GM23338 (cell line): ENCODE results near the gene CXADR. TPM values are rescaled to one million over a fixed set of nuclear protein-coding genes. Genes with fewer than 3 reads are reported as not detected.

Source experiments
- ATAC-seq: fragments of 200-7000 bp; cut with Tn5 transposase; 3 replicates; pipeline ENCODE4 v1.9.1; 2020
- DNase-seq: peaks from one replicate; pipeline ENCODE4 v3.0.0-alpha.2; 2015; ENCODE audit warnings: low spot score
- H2AFZ ChIP-seq: fragments of 200-600 bp; sonication (generic); 2 replicates; pipeline ENCODE4 v1.8.0; 2016; ENCODE audit warnings: antibody characterized with exemption, mild to moderate bottlenecking, moderate library complexity
- H3F3A ChIP-seq: fragments of 200-600 bp; sonication (generic); replicated peaks from 2 replicates; pipeline ENCODE4 v1.8.0; 2017; ENCODE audit warnings: antibody characterized with exemption, mixed run types, low read depth
- H3K27ac ChIP-seq: fragments of 200-600 bp; sonication (generic); 2 replicates; pipeline ENCODE4 v1.6.1; 2016; ENCODE audit warnings: low read depth
- H3K27me3 ChIP-seq: fragments of 200-600 bp; sonication (generic); 2 replicates; pipeline ENCODE4 v1.8.0; 2016; ENCODE audit warnings: mild to moderate bottlenecking, mixed run types, moderate library complexity; ENCODE audit not compliant: insufficient read depth
- H3K36me3 ChIP-seq: fragments of 200-600 bp; sonication (generic); 2 replicates; pipeline ENCODE4 v1.8.0; 2016; ENCODE audit warnings: mild to moderate bottlenecking; ENCODE audit not compliant: insufficient read depth
- H3K4me1 ChIP-seq: fragments of 200-600 bp; sonication (generic); 2 replicates; pipeline ENCODE4 v1.8.0; 2016; ENCODE audit warnings: mild to moderate bottlenecking, moderate library complexity; ENCODE audit not compliant: insufficient read depth
- H3K4me2 ChIP-seq: fragments of 200-600 bp; sonication (generic); 2 replicates; pipeline ENCODE4 v1.7.1; 2017; ENCODE audit warnings: mixed run types
- H3K4me3 ChIP-seq: fragments of 200-600 bp; sonication (generic); 2 replicates; pipeline ENCODE4 v1.6.1; 2016; ENCODE audit warnings: mixed run types
- H3K79me2 ChIP-seq: fragments of 200-600 bp; sonication (generic); replicated peaks from 2 replicates; pipeline ENCODE4 v1.8.0; 2017; ENCODE audit warnings: mild to moderate bottlenecking; ENCODE audit not compliant: insufficient read depth
- H3K9me2 ChIP-seq: fragments of 200-600 bp; sonication (generic); 2 replicates; pipeline ENCODE4 v1.8.0; 2017; ENCODE audit not compliant: insufficient read depth
- H4K20me1 ChIP-seq: fragments of 200-600 bp; sonication (generic); replicated peaks from 2 replicates; pipeline ENCODE4 v1.8.0; 2017; ENCODE audit warnings: mild to moderate bottlenecking; ENCODE audit not compliant: insufficient read depth
- H3K27ac Mint-ChIP-seq: 2 replicates; pipeline ENCODE4 v1.8.0; 2020; ENCODE audit warnings: inconsistent platforms, mild to moderate bottlenecking, moderate library complexity, mixed read lengths
- H3K27me3 Mint-ChIP-seq: 3 replicates; pipeline ENCODE4 v1.8.0; 2022; ENCODE audit warnings: low read depth, mild to moderate bottlenecking, moderate library complexity, mixed read lengths, inconsistent platforms; ENCODE audit not compliant: insufficient read depth, poor library complexity
- H3K36me3 Mint-ChIP-seq: 3 replicates; pipeline ENCODE4 v1.8.0; 2021; ENCODE audit warnings: low read depth, mild to moderate bottlenecking, inconsistent platforms, moderate library complexity, mixed read lengths
- H3K4me1 Mint-ChIP-seq: 3 replicates; pipeline ENCODE4 v1.8.0; 2020; ENCODE audit warnings: mild to moderate bottlenecking, inconsistent platforms, mixed read lengths
- H3K4me3 Mint-ChIP-seq: 3 replicates; pipeline ENCODE4 v1.8.0; 2021; ENCODE audit warnings: moderate library complexity, mild to moderate bottlenecking, inconsistent platforms, mixed read lengths
- H3K9me3 Mint-ChIP-seq: 3 replicates; pipeline ENCODE4 v1.8.0; 2020; ENCODE audit warnings: moderate library complexity, mild to moderate bottlenecking, inconsistent platforms, mixed read lengths
- CREB1 ChIP-seq: fragments of 250-450 bp; sonication (Bioruptor Pico); IDR thresholded peaks from 2 replicates; pipeline ENCODE4 v1.5.0; 2020; ENCODE audit warnings: low read depth, mild to moderate bottlenecking, moderate library complexity
- ETS1 ChIP-seq: IDR thresholded peaks from 2 replicates; pipeline ENCODE4 v1.6.1; 2016; ENCODE audit warnings: antibody characterized with exemption
- EZH2 ChIP-seq: fragments of 200-600 bp; sonication (generic); IDR thresholded peaks from one replicate; pipeline ENCODE4 v1.8.0; 2017; ENCODE audit warnings: antibody characterized with exemption, mild to moderate bottlenecking, low read depth; ENCODE audit not compliant: unreplicated experiment
- EZH2phosphoT487 ChIP-seq: fragments of 200-600 bp; sonication (generic); IDR thresholded peaks from one replicate; pipeline ENCODE4 v1.8.1; 2018; ENCODE audit warnings: antibody characterized with exemption; ENCODE audit not compliant: unreplicated experiment
- JUNB ChIP-seq: IDR thresholded peaks from one replicate; pipeline ENCODE4 v1.6.1; 2016; ENCODE audit warnings: antibody characterized with exemption; ENCODE audit not compliant: unreplicated experiment
- NANOG ChIP-seq: IDR thresholded peaks from 2 replicates; pipeline ENCODE4 v1.6.1; 2016; ENCODE audit warnings: antibody characterized with exemption, borderline replicate concordance
- POLR2AphosphoS5 ChIP-seq: IDR thresholded peaks from 2 replicates; pipeline ENCODE4 v1.6.1; 2016; ENCODE audit warnings: antibody characterized with exemption, low read depth
- STAT1 ChIP-seq: IDR thresholded peaks from one replicate; pipeline ENCODE4 v1.6.1; 2016; ENCODE audit warnings: antibody characterized with exemption; ENCODE audit not compliant: unreplicated experiment
- ZNF114 ChIP-seq: fragments of 250-450 bp; sonication (Bioruptor Pico); IDR thresholded peaks from 2 replicates; pipeline ENCODE4 v1.5.0; 2020; ENCODE audit warnings: mild to moderate bottlenecking, moderate library complexity
- ZNF331 ChIP-seq: fragments of 250-450 bp; sonication (Bioruptor Pico); IDR thresholded peaks from 2 replicates; pipeline ENCODE4 v1.5.0; 2020; ENCODE audit warnings: low read depth, mild to moderate bottlenecking, moderate library complexity
- polyA plus RNA-seq: library from polyadenylated mRNA; unstranded; fragments of >200 nt; fragmentation: Nextera tagmentation; extraction: Ambion mirVana; gene quantifications from 2 replicates; pipeline ENCODE4 v1.2.1, GENCODE V29; 2016
- total RNA-seq: library from RNA; depleted of rRNA; stranded (reverse); fragments of >200 nt; shearing (Covaris generic); gene quantifications from 2 replicates; pipeline ENCODE4 v1.2.3, GENCODE V29; 2014
- TF ChIP-seq, protein P1 (sequence below): IDR thresholded peaks from one replicate; pipeline ENCODE4 v1.6.1; 2018; ENCODE audit warnings: antibody characterized with exemption; ENCODE audit not compliant: unreplicated experiment
- TF ChIP-seq, protein P2 (sequence below): fragments of 250-450 bp; sonication (Bioruptor Pico); IDR thresholded peaks from 2 replicates; pipeline ENCODE4 v1.5.0; 2020; ENCODE audit warnings: mild to moderate bottlenecking, moderate library complexity
- TF ChIP-seq, protein P3 (sequence below), 2 experiments: fragments of 200-600 bp in 1 of 2; sonication (generic) in 1 of 2; conservative IDR thresholded peaks; 2 replicates each; pipeline versions ENCODE4 v1.5.1 to v1.6.1; 2016 to 2017; ENCODE audit warnings: antibody characterized with exemption in 2 of 2, low read depth in 2 of 2, mild to moderate bottlenecking in 2 of 2, moderate library complexity in 1 of 2

CXADR gene
- total and polyA plus RNA-seq, 2 experiments from 2014 or later: 126 to 207 TPM

DNA sequence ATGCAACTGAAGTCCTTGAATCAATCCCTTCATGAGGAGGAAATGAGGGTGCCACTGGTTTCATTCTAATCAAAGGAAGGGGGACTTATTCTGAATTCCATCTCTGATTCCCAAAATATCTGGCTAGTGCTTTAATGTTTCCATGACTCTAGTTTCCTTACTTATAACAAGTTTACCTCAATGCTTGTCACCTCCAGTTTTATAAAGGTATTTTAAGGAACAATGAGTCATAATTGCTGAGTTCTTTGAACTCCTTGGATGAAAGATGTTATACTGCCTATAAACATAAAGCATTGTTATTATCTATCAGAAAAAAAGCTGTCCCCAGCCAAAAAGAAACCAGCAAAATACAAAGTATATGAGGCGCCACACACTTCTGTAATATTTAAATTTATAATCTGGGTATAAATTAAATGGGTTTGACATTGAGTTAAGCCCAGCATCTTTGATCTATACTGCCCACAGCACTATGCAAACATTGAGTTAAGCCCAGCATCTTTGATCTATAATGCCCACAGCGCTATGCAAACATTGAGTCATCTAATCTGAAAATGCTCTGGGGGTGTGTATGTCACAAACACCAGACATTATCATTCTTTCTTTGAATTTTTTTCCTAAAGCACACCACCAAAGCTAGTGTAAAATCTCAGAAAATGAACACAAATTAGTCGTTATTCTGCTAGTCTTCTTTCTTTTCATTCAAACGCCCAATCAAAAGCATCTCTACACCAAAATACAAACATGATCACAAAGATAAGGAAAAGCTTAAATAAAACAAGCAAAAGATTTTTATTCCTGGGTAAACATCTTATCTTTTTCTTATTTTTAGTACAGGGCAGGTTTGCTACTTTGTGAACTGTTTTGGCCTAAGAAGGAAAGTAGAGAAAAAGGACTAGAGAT, 11.5 kb upstream of the CXADR start:
- H3F3A ChIP-seq: no peaks in the 10 kb centered on the region
- no peak for TF ChIP-seq NANOG
- no peak for TF ChIP-seq ZNF331 (CRISPR knock-in tag)
- no peak for TF ChIP-seq ETS1
- no peak for TF ChIP-seq JUNB
- TF ChIP-seq STAT1: no peak
- no peak for TF ChIP-seq POLR2AphosphoS5
- TF ChIP-seq, protein P1, sequence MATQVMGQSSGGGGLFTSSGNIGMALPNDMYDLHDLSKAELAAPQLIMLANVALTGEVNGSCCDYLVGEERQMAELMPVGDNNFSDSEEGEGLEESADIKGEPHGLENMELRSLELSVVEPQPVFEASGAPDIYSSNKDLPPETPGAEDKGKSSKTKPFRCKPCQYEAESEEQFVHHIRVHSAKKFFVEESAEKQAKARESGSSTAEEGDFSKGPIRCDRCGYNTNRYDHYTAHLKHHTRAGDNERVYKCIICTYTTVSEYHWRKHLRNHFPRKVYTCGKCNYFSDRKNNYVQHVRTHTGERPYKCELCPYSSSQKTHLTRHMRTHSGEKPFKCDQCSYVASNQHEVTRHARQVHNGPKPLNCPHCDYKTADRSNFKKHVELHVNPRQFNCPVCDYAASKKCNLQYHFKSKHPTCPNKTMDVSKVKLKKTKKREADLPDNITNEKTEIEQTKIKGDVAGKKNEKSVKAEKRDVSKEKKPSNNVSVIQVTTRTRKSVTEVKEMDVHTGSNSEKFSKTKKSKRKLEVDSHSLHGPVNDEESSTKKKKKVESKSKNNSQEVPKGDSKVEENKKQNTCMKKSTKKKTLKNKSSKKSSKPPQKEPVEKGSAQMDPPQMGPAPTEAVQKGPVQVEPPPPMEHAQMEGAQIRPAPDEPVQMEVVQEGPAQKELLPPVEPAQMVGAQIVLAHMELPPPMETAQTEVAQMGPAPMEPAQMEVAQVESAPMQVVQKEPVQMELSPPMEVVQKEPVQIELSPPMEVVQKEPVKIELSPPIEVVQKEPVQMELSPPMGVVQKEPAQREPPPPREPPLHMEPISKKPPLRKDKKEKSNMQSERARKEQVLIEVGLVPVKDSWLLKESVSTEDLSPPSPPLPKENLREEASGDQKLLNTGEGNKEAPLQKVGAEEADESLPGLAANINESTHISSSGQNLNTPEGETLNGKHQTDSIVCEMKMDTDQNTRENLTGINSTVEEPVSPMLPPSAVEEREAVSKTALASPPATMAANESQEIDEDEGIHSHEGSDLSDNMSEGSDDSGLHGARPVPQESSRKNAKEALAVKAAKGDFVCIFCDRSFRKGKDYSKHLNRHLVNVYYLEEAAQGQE: no peak
- TF ChIP-seq, protein P2, sequence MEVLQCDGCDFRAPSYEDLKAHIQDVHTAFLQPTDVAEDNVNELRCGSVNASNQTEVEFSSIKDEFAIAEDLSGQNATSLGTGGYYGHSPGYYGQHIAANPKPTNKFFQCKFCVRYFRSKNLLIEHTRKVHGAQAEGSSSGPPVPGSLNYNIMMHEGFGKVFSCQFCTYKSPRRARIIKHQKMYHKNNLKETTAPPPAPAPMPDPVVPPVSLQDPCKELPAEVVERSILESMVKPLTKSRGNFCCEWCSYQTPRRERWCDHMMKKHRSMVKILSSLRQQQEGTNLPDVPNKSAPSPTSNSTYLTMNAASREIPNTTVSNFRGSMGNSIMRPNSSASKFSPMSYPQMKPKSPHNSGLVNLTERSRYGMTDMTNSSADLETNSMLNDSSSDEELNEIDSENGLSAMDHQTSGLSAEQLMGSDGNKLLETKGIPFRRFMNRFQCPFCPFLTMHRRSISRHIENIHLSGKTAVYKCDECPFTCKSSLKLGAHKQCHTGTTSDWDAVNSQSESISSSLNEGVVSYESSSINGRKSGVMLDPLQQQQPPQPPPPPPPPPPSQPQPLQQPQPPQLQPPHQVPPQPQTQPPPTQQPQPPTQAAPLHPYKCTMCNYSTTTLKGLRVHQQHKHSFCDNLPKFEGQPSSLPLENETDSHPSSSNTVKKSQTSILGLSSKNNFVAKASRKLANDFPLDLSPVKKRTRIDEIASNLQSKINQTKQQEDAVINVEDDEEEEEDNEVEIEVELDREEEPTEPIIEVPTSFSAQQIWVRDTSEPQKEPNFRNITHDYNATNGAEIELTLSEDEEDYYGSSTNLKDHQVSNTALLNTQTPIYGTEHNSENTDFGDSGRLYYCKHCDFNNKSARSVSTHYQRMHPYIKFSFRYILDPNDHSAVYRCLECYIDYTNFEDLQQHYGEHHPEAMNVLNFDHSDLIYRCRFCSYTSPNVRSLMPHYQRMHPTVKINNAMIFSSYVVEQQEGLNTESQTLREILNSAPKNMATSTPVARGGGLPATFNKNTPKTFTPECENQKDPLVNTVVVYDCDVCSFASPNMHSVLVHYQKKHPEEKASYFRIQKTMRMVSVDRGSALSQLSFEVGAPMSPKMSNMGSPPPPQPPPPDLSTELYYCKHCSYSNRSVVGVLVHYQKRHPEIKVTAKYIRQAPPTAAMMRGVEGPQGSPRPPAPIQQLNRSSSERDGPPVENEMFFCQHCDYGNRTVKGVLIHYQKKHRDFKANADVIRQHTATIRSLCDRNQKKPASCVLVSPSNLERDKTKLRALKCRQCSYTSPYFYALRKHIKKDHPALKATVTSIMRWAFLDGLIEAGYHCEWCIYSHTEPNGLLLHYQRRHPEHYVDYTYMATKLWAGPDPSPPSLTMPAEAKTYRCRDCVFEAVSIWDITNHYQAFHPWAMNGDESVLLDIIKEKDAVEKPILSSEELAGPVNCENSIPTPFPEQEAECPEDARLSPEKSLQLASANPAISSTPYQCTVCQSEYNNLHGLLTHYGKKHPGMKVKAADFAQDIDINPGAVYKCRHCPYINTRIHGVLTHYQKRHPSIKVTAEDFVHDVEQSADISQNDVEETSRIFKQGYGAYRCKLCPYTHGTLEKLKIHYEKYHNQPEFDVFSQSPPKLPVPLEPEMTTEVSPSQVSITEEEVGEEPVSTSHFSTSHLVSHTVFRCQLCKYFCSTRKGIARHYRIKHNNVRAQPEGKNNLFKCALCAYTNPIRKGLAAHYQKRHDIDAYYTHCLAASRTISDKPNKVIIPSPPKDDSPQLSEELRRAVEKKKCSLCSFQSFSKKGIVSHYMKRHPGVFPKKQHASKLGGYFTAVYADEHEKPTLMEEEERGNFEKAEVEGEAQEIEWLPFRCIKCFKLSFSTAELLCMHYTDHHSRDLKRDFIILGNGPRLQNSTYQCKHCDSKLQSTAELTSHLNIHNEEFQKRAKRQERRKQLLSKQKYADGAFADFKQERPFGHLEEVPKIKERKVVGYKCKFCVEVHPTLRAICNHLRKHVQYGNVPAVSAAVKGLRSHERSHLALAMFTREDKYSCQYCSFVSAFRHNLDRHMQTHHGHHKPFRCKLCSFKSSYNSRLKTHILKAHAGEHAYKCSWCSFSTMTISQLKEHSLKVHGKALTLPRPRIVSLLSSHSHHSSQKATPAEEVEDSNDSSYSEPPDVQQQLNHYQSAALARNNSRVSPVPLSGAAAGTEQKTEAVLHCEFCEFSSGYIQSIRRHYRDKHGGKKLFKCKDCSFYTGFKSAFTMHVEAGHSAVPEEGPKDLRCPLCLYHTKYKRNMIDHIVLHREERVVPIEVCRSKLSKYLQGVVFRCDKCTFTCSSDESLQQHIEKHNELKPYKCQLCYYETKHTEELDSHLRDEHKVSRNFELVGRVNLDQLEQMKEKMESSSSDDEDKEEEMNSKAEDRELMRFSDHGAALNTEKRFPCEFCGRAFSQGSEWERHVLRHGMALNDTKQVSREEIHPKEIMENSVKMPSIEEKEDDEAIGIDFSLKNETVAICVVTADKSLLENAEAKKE (CRISPR knock-in tag): no peak
- TF ChIP-seq EZH2: no peak
- TF ChIP-seq, protein P3, sequence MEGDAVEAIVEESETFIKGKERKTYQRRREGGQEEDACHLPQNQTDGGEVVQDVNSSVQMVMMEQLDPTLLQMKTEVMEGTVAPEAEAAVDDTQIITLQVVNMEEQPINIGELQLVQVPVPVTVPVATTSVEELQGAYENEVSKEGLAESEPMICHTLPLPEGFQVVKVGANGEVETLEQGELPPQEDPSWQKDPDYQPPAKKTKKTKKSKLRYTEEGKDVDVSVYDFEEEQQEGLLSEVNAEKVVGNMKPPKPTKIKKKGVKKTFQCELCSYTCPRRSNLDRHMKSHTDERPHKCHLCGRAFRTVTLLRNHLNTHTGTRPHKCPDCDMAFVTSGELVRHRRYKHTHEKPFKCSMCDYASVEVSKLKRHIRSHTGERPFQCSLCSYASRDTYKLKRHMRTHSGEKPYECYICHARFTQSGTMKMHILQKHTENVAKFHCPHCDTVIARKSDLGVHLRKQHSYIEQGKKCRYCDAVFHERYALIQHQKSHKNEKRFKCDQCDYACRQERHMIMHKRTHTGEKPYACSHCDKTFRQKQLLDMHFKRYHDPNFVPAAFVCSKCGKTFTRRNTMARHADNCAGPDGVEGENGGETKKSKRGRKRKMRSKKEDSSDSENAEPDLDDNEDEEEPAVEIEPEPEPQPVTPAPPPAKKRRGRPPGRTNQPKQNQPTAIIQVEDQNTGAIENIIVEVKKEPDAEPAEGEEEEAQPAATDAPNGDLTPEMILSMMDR (conservative IDR thresholded peaks at IDR 0.05; ENCODE audit: low read depth in 2 of 2): no peak
- no peak for TF ChIP-seq EZH2phosphoT487
- TF ChIP-seq ZNF114 (CRISPR knock-in tag): no peak
- TF ChIP-seq CREB1: no peak
- peaks cover 10% of the 10 kb centered on the region; the same call in 2 of the 3 replicates for H3K9me3 Mint-ChIP-seq
- H2AFZ ChIP-seq: no peak overlapping the region
- no peaks in the 10 kb centered on the region for H3K4me1 ChIP-seq
- no peaks in the 10 kb centered on the region; the same call in 2 of the 3 replicates for H3K4me1 Mint-ChIP-seq
- H3K36me3 Mint-ChIP-seq: peaks cover 8% of the 10 kb centered on the region; the same call in 1 of the 3 replicates
- no peak for DNase-seq
- H3K27ac Mint-ChIP-seq: no peak overlapping the region
- no peaks in the 10 kb centered on the region for H3K79me2 ChIP-seq
- no peaks in the 10 kb centered on the region for H3K36me3 ChIP-seq
- no peak overlapping the region for H3K4me3 ChIP-seq
- no peaks in the 10 kb centered on the region for H3K27me3 ChIP-seq
- no peak overlapping the region for H3K4me2 ChIP-seq
- H3K4me3 Mint-ChIP-seq: no peak overlapping the region
- 0 out of 2 replicates have a peak, but pooled peaks cover 3% of the 10 kb centered on the region for H3K9me2 ChIP-seq
- peaks cover 2% of the 10 kb centered on the region for H3K27me3 Mint-ChIP-seq
- H3K27ac ChIP-seq: no peak overlapping the region
- H4K20me1 ChIP-seq: no peaks in the 10 kb centered on the region
- no peak for ATAC-seq
